HEK293 (cell line): ENCODE results near the gene NOX5.

Experiments used
- CTCF ChIA-PET: fragments of 350-600 bp; formaldehyde crosslinking; extraction: SDS; loops from one replicate; lab custom pipeline; 2021; ENCODE audit warnings: antibody characterized with exemption; lab: Yijun Ruan, JAX
- POLR2A ChIA-PET: fragments of 300-600 bp; formaldehyde crosslinking; extraction: SDS; loops from one replicate; lab custom pipeline; 2020; ENCODE audit warnings: antibody characterized with exemption, inconsistent platforms; lab: Yijun Ruan, JAX
- H3K27ac ChIP-seq: fragments of 200-500 bp; sonication (Bioruptor generic); 2 replicates; pipeline ENCODE4 v1.5.1; 2014; ENCODE audit warnings: low read depth, low read length, control low read depth, inconsistent platforms; ENCODE audit errors: extremely low read depth
- H3K36me3 ChIP-seq, 2 experiments: fragments of 200-500 bp in 1 of 2; sonication (Bioruptor generic) in 1 of 2; 1 replicate in 1 of 2; 2 replicates in 1 of 2; pipeline ENCODE4 v1.5.1; 2014 to 2017; ENCODE audit warnings: inconsistent platforms in 2 of 2, low read length in 2 of 2; ENCODE audit not compliant: control insufficient read depth in 2 of 2, insufficient read depth in 1 of 2
- H3K4me1 ChIP-seq: fragments of 200-500 bp; sonication (Bioruptor generic); 2 replicates; pipeline ENCODE4 v1.5.1; 2014; ENCODE audit warnings: mild to moderate bottlenecking, low read length, inconsistent platforms; ENCODE audit not compliant: control insufficient read depth, insufficient read depth
- H3K4me3 ChIP-seq: 2 replicates; pipeline ENCODE4 v1.5.1; 2011; ENCODE audit warnings: low read depth, mild to moderate bottlenecking, control low read depth, low read length, moderate library complexity
- H3K9me3 ChIP-seq: fragments of 200-500 bp; sonication (Bioruptor generic); 2 replicates; pipeline ENCODE4 v1.5.1; 2014; ENCODE audit warnings: low read depth, low read length, inconsistent platforms; ENCODE audit not compliant: control insufficient read depth, insufficient read depth
- BCL11A ChIP-seq: fragments of 450-650 bp; formaldehyde crosslinking; IDR thresholded peaks from 2 replicates; pipeline ENCODE4 v1.5.1; 2016; ENCODE audit warnings: low read depth, missing biosample characterization, missing genetic modification characterization
- HOXC10 ChIP-seq: sonication (generic); formaldehyde crosslinking; IDR thresholded peaks from 2 replicates; pipeline ENCODE4 v1.8.1; 2023; ENCODE audit warnings: mild to moderate bottlenecking, missing genetic modification reagents
- SCRT2 ChIP-seq: fragments of 450-650 bp; formaldehyde crosslinking; IDR thresholded peaks from 2 replicates; pipeline ENCODE4 v1.5.1; 2016; ENCODE audit warnings: missing biosample characterization, missing genetic modification characterization
- YY1 ChIP-seq: fragments of 450-650 bp; formaldehyde crosslinking; IDR thresholded peaks from 2 replicates; pipeline ENCODE4 v1.5.1; 2018; ENCODE audit warnings: missing biosample characterization, missing genetic modification characterization
- ZBTB8A ChIP-seq: fragments of 450-650 bp; formaldehyde crosslinking; IDR thresholded peaks from 2 replicates; pipeline ENCODE4 v1.5.1; 2016; ENCODE audit warnings: missing biosample characterization, missing genetic modification characterization
- ZNF121 ChIP-seq: fragments of 450-650 bp; formaldehyde crosslinking; IDR thresholded peaks from 2 replicates; pipeline ENCODE4 v1.5.1; 2016; ENCODE audit warnings: missing biosample characterization, missing genetic modification characterization
- ZNF184 ChIP-seq: fragments of 450-650 bp; IDR thresholded peaks from 2 replicates; pipeline ENCODE4 v1.5.1; 2018; ENCODE audit warnings: missing biosample characterization, mild to moderate bottlenecking, missing genetic modification characterization
- ZNF19 ChIP-seq: fragments of 450-650 bp; formaldehyde crosslinking; IDR thresholded peaks from 2 replicates; pipeline ENCODE4; 2016; ENCODE audit warnings: missing biosample characterization, missing genetic modification characterization, low read depth
- ZNF302 ChIP-seq: fragments of 450-650 bp; formaldehyde crosslinking; IDR thresholded peaks from 2 replicates; pipeline ENCODE4 v1.5.1; 2016; ENCODE audit warnings: missing biosample characterization, missing genetic modification characterization, low read depth
- ZNF544 ChIP-seq: fragments of 450-650 bp; formaldehyde crosslinking; IDR thresholded peaks from 2 replicates; pipeline ENCODE4 v1.5.0; 2017; ENCODE audit warnings: missing biosample characterization, missing genetic modification characterization
- ZNF548 ChIP-seq: fragments of 450-650 bp; formaldehyde crosslinking; IDR thresholded peaks from 2 replicates; pipeline ENCODE4 v1.5.1; 2016; ENCODE audit warnings: missing biosample characterization, missing genetic modification characterization
- ZNF623 ChIP-seq: fragments of 450-650 bp; formaldehyde crosslinking; IDR thresholded peaks from 2 replicates; pipeline ENCODE4 v1.5.1; 2016; ENCODE audit warnings: missing biosample characterization, missing genetic modification characterization
- ZNF660 ChIP-seq: fragments of 450-650 bp; IDR thresholded peaks from 2 replicates; pipeline ENCODE4 v1.5.1; 2018; ENCODE audit warnings: missing biosample characterization, mild to moderate bottlenecking, missing genetic modification characterization
- ZNF664 ChIP-seq: fragments of 450-650 bp; formaldehyde crosslinking; IDR thresholded peaks from 2 replicates; pipeline ENCODE4 v1.5.1; 2016; ENCODE audit warnings: missing biosample characterization, missing genetic modification characterization
- ZNF785 ChIP-seq: fragments of 450-650 bp; formaldehyde crosslinking; IDR thresholded peaks from 2 replicates; pipeline ENCODE4 v1.5.1; 2016; ENCODE audit warnings: missing biosample characterization, missing genetic modification characterization
- TF ChIP-seq, protein P1 (sequence below): fragments of 450-650 bp; formaldehyde crosslinking; IDR thresholded peaks from 2 replicates; pipeline ENCODE4 v1.5.1; 2016; ENCODE audit warnings: missing biosample characterization, missing genetic modification characterization
- TF ChIP-seq, protein P2 (sequence below): fragments of 450-650 bp; formaldehyde crosslinking; IDR thresholded peaks from 2 replicates; pipeline ENCODE4 v1.5.1; 2016; ENCODE audit warnings: missing biosample characterization, missing genetic modification characterization

The NOX5 gene

GRCh38 chr15:69095274-69095673 lies 80.8 kb downstream of the NOX5 start:
- TF ChIP-seq HOXC10 (no peak), ZNF184 (tag by site-specific recombination) (no peak)
- ChIA-PET CTCF (interaction anchor here (0.7 to 1.1 kb wide), 3 partner anchors 36 to 367 kb away, joined by 3 to 6 read pairs (median 5); no protein-coding TSS in a partner anchor), POLR2A (interaction anchor here (1.4 kb wide), 1 partner anchor 65 kb away, joined by 6 read pairs; the partner anchor contains the start of gene GLCE)
- no peak overlapping the region for H3K4me3 ChIP-seq
- H3K36me3 ChIP-seq: no peaks in the 10 kb centered on the region
- no peaks in the 10 kb centered on the region for H3K9me3 ChIP-seq
- H3K4me1 ChIP-seq: peaks cover 10% of the 10 kb centered on the region
- no peak overlapping the region for H3K27ac ChIP-seq

- POLR2A ChIA-PET: interaction anchor here (1.4 kb wide), 1 partner anchor 64 kb away, joined by 6 read pairs; the partner anchor contains the start of gene GLCE
- TF ChIP-seq ZBTB8A (tag by site-specific recombination) (no peak), ZNF548 (no peak), ZNF785 (tag by site-specific recombination) (no peak), ZNF660 (tag by site-specific recombination) (no peak)
- TF ChIP-seq, all 188 proteins: peak for 0
- Histone ChIP-seq H3K4me1 (peaks cover 10% of the 10 kb centered on the region), H3K4me3 (no peak overlapping the region), H3K36me3 (no peaks in the 10 kb centered on the region), H3K9me3 (no peaks in the 10 kb centered on the region), H3K27ac (no peak overlapping the region)
- CTCF ChIA-PET: interaction anchor here (0.7 to 1.1 kb wide), 3 partner anchors 22 to 366 kb away, joined by 4 to 6 read pairs (median 5); no protein-coding TSS in a partner anchor
Measured at GRCh38 chr15:69096196-69096595, 81.7 kb downstream of the NOX5 start.

DNA sequence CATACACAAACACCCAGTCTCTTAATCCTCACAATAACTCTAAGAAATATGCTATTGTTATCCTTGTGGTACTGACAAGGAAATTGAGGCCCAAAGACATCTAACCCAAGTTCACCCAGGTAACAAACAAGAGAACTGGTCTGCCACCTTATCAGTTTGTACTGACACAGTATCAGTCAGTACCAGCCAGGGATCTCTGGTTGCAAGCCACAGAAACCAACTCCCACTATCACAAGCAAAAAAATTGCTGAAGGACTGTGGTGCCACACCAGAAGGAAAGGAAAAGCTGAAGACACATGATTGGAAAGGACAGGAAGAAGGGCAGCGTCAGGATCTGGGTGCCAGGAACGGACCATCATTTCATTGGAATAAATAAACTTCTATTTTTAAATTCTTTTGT lies 82.1 kb downstream of the NOX5 start:
- H3K4me1 ChIP-seq: peaks cover 8% of the 10 kb centered on the region
- CTCF ChIA-PET: interaction anchor here (1.2 kb wide), 1 partner anchor 11 kb away, joined by 5 read pairs; no protein-coding TSS in a partner anchor
- no peak overlapping the region for H3K27ac ChIP-seq
- no peak for TF ChIP-seq ZNF664 (tag by site-specific recombination)
- TF ChIP-seq ZNF544 (tag by site-specific recombination): no peak
- TF ChIP-seq SCRT2 (tag by site-specific recombination): no peak
- TF ChIP-seq, all 188 proteins: peak for 0
- no peaks in the 10 kb centered on the region for H3K9me3 ChIP-seq
- no peak overlapping the region for H3K4me3 ChIP-seq
- POLR2A ChIA-PET: interaction anchor here (1.4 kb wide), 1 partner anchor 64 kb away, joined by 6 read pairs; the partner anchor contains the start of gene GLCE
- no peaks in the 10 kb centered on the region for H3K36me3 ChIP-seq

GRCh38 chr15:69098771-69099170 lies 84.3 kb downstream of the NOX5 start:
- POLR2A ChIA-PET: no interaction called here
- no peaks in the 10 kb centered on the region for H3K4me1 ChIP-seq
- CTCF ChIA-PET: interaction anchor here (0.8 kb wide), 1 partner anchor 366 kb away, joined by 3 read pairs; no protein-coding TSS in a partner anchor
- TF ChIP-seq ZNF302 (tag by site-specific recombination) (no peak), ZNF19 (tag by site-specific recombination) (no peak), ZNF544 (tag by site-specific recombination) (no peak), YY1 (no peak), ZNF623 (tag by site-specific recombination) (no peak), ZNF121 (tag by site-specific recombination) (no peak), BCL11A (tag by site-specific recombination) (no peak)
- TF ChIP-seq, protein P1, sequence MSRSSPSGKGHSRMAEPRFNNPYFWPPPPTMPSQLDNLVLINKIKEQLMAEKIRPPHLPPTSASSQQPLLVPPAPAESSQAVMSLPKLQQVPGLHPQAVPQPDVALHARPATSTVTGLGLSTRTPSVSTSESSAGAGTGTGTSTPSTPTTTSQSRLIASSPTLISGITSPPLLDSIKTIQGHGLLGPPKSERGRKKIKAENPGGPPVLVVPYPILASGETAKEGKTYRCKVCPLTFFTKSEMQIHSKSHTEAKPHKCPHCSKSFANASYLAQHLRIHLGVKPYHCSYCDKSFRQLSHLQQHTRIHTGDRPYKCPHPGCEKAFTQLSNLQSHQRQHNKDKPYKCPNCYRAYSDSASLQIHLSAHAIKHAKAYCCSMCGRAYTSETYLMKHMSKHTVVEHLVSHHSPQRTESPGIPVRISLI (tag by site-specific recombination): no peak
- TF ChIP-seq, protein P2, sequence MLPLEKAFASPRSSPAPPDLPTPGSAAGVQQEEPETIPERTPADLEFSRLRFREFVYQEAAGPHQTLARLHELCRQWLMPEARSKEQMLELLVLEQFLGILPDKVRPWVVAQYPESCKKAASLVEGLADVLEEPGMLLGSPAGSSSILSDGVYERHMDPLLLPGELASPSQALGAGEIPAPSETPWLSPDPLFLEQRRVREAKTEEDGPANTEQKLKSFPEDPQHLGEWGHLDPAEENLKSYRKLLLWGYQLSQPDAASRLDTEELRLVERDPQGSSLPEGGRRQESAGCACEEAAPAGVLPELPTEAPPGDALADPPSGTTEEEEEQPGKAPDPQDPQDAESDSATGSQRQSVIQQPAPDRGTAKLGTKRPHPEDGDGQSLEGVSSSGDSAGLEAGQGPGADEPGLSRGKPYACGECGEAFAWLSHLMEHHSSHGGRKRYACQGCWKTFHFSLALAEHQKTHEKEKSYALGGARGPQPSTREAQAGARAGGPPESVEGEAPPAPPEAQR (tag by site-specific recombination): no peak
- TF ChIP-seq, all 188 proteins: peak for 0
- Histone ChIP-seq H3K27ac (no peak overlapping the region), H3K4me3 (no peak overlapping the region), H3K36me3 (no peaks in the 10 kb centered on the region), H3K9me3 (no peaks in the 10 kb centered on the region)
